Kidney tubule cell (primary cell): Measurements from ENCODE around the gene HOXB8.

ENCODE experiments used
- DNase-seq: peaks from one replicate; pipeline ENCODE4 v3.0.0-alpha.2; 2018; ENCODE audit warnings: low spot score

Gene HOXB8

DNA sequence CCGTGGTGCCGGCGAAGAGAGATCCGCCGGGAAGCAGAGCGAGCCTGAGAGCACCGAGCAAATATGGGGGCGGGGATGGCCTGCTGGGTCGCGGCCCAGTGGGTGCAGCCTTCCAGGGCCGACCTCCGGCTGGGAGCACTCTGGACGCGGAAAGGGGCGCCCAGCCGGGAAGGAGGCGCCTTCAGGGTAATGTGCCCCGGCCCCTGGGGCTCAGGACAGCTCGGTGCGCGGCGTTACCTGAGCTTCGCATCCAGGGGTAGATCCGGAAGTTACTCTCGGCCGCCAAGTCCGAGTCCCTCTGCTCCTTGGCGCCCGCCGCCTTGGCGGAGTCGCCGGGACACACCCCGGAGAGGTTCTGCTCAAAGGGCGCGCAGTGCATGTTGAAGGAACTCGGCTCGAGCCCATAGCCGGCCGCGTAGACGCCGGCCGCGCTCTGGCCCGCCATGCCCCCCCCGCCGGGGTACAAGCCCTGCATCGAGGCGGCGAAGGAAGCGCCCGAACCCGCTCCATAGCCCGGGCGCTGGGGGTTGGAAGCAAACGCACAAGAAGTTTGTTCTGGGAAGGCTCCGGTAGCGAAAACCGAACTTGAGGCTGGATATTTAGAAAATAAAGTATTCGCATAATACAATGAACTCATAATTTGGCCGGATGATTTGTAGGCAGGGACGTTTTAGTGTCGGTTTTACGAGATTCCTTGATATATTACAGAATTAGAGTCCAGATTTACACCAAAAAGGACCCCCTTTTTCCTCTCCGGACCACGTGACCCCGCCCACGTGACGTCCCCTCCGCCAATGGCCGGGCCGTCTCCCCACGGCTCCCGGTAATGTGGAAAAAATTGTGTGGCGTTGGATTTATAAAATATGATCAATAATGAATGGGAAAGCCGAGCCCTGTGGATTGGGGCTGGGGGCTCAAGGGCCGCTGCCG is 4.5 kb downstream of the HOXB8 start, which contains the start of gene HOXB7:
Gene HOXB7 (minus strand): TSS at position 736 of the 930 bp plus-strand sequence. CDS start 99 bp downstream, at position 637.
- DNase-seq = peak; percentile 70

GRCh38 chr17:48609759-48610281 is 5.3 kb downstream of the HOXB8 start:
- no peak for DNase-seq

- peak; percentile 48 for DNase-seq
Observed at GRCh38 chr17:48609033-48609432, 6.1 kb downstream of the HOXB8 start.

DNA sequence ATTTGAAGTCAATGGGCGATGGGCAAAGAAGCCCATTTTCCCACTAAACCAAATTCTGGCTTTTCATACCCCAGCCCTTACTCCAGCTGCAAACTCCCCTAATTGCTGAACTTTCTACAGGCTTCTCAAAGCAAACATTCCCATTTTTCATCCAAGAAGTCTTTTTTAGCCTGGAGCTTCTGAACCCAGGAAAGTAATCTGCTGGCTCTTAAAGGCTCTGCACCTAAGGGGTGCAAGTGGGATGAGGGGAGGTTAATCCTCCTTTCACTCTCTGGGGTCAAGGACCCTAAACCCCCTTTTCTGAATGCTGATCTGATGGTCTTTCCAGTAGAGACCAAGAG is 6.6 kb downstream of the HOXB8 start:
- no peak for DNase-seq

DNA sequence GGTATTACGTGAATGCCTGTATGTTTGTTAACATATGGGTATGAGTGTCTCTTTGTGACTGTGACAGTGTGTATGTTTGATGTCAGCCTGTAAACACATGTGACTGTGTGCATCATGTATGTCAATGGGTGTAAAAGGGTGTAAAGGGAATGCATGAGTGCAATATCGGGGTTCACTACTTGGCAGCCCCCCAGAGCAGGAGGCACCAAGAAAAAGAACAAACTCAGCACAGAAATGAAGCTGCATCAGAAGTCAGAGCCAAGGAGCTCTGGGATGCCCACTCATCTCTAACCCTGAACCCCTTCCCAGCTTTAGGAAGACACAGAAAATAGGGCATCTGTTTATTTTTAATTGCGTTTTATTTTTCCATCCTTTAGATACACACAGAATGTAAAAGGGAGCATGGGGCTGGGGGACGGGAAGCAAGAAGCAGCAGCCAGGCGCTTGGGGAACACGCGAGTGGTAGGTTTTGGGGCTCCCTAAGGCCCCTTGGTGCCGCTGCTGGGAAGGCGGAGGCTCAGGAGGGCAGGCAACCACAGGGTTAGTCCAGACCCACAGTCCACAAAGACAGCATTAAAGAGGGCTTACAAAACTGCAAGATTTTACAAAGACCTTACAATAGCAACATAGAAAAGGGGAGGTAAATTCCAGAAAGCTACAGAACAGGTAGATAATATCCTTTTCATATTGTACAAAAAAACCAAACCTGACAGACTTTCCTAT is 8.0 kb downstream of the HOXB8 start:
- DNase-seq = no peak

DNA sequence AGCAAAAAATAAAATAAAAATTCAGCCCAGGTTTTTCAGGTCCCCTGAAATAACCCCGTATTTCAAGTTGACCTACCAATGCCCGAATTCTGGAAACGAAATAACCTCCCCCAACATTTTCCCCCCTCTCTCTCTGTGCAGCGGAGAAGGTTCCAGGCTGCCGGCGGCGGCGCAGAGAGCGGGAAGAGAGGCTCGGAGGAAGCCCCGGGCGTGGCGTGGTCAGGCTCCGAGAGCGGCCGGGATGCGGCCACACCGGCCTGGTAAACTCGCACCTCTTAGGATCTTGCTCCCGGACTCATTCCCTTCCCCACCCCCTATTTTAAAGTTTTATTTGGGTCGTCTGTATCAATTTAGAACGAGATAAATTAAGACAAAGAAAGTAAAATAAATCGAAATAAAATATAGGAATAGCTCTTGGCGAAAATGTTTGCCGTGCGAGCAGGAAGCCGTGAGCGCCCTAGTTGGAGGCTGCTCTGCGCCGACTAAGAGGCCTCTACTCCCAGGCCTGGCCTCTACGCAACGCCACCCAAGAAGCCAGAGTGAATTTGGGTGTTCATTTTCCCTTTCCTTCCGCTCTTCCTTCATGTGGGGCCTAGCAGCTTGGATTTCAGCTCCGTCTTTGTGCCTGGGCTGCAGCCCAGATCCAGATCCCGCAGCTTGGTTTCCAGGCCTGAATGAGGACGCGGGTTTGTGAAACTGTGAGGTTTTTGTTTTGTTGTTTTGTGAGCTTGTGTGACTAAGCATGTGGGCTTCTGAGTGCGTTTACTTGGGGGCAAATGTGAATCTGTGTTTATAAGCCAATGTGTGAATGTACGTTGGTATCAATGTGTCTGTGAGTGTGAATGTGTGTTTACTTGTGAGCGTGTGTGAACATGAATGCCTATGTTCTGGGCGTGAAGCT is 8.9 kb downstream of the HOXB8 start:
- no peak for DNase-seq

DNA sequence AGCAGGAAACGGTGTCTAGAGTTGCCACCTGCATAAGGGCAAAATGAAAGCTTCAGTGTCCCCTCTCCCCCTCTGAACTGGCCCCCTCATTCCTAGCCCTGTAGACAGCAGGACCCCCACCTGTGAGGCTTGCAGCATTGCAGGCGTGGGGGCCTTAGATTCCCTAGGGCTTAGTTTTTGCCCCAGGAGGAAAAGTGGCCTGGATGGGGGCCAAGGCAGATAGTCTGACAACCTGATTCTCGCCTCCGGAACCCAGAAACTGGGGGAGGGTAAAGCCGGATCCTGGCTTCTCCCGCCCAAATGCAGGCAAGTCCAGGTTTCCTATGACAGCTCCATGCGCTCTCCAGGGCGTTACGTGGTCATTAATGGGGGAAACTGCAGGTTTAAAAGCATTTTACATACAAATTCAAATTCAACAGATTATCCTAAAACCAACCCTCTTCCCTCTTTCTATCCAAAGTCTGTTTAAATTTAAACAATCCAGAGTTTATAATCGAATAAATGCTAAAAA is 9.6 kb downstream of the HOXB8 start:
- peak; percentile 72 for DNase-seq

- peak; percentile 86 for DNase-seq
Observed at GRCh38 chr17:48604770-48605329, 10.2 kb downstream of the HOXB8 start, which contains the start of gene HOXB6. Gene HOXB6, minus strand, starts transcription at chr17:48604986. Its CDS starts 6,836 bp downstream, at chr17:48598150.

- DNase-seq = peak; percentile 84
Observed at GRCh38 chr17:48603959-48604769, 10.9 kb downstream of the HOXB8 start.

GRCh38 chr17:48601539-48602425 is 13.3 kb downstream of the HOXB8 start:
- DNase-seq = peak; percentile 91

GRCh38 chr17:48601207-48601538 is 13.9 kb downstream of the HOXB8 start:
- DNase-seq = no peak

GRCh38 chr17:48600244-48601098 is 14.6 kb downstream of the HOXB8 start:
- DNase-seq = peak; percentile 65

GRCh38 chr17:48599354-48599753 is 15.7 kb downstream of the HOXB8 start:
- DNase-seq = no peak

DNA sequence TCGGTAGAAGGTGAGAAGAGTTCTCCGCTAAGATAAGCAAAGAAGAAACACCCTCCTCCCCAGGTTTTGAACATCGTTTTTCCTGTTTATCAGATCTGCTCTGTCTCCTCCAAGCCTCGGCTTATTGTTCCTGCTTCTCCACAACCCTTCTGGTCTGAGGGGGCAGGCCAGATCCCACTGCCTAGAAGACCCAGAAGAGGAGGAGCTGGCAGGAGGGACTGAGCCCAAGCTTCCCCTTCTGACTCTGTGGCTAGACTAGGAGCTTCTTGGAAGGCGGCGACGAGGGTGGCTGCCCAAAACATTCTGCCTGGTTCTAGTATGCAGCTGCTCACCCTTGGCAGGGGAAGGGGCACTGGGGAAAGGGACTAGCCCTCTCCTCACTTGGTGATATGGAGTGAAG is 16.4 kb downstream of the HOXB8 start:
- no peak for DNase-seq

DNA sequence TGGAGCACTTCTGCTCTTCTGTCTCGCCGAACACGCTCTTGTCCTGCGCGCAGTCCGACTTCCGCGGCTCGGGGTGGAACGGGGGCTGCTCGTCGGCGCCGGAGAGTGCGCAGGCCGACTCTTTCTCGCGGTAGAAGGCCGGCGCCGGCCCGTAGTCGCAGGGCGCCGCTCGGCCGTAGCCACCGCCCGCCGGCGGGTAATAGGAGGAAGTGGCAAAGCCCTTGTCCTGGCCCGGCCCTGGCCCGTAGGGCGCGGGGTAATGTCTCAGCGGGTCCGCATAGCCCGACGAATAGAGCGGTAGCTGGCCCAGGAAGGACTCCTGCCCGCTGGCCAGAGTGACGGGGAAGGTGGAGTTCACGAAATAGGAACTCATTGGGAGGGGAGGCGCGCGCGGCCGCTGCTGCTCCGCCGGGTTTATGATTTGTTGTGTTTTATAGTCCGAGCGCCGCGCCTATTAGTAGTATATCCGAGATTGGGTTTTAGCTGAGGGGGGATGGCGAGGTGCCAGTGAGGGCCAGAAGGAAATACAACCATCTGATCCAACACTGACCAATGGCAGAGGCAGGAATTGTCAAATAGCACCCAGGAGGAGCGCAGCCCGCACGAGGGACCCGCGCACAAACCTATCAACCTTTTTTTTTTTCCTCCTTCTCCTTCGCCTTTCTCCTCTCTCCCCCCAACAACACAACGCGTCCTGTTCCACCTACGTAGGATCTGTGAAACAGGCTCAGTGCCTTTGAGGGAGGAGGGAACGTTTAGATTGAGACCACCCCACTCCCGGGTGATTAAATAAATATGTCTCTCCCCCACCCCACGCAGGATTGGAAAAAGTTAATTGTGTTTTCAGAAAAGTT is 17.1 kb downstream of the HOXB8 start:
- peak; percentile 87 for DNase-seq

DNA sequence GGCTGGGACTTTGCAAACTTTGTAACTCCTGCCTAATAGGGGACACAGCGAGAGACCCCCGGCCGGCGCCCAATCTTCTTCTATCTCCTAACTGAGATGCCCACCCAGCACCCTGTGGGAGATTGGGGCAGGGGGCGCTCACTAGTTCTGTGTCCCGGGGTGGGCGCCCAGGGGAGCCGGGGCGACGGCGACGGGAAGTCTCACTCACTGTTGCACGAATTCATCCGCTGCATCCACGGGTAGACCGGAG is 17.6 kb downstream of the HOXB8 start:
- DNase-seq = no peak

DNA sequence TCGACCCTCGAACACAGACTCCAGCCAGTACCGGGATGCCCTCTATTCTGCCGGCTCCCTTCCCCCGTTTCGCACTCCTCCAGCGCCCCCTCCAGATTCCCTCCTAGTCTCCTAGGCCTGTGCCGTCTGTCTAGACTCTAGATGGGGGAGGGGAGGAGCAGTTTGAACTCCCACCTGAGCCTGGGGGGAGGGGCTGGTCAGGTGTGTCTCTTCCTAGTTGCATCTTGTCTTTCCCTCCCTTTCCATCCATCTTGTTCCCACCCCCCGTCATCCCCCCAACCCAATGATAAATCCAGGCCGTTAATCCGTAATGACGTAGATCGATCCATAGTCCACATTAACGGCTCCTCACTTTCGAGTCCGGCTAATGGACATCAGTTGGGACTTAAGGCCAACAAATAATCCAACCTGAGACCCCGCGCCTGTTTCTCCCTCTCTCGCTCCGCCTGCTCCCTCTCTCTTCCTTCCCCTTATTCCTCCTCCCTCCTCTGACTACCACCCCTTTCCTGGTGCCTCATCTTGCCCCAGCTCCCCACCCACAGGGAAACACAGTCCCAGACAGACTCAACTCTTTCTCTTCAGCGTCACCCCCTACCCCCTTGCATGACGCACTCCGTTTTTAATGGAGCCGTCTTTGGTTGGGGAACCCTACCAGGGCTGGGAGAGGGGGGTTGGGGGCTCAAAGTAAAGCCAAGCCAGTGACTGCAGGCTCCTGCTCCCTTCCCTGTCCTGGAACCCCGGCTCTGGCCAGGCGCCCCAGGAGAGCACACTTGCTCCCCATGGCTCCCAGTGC is 18.2 kb downstream of the HOXB8 start:
- peak; percentile 84 for DNase-seq
